GM12873 (cell line): Measurements from ENCODE around the gene LRRK1.

Experiments used
- CTCF ChIP-seq: IDR thresholded peaks from 2 replicates; pipeline ENCODE4 v1.5.1; 2012; ENCODE audit warnings: low read depth, mild to moderate bottlenecking, moderate library complexity, low read length, control low read depth; ENCODE audit not compliant: insufficient read depth; ENCODE audit errors: missing control alignments

The LRRK1 gene

GRCh38 chr15:100908466-100908865 is 10.7 kb upstream of the LRRK1 start:
- TF ChIP-seq CTCF = no peak

GRCh38 chr15:100909565-100909964 is 9.6 kb upstream of the LRRK1 start:
- TF ChIP-seq CTCF = no peak

- TF ChIP-seq CTCF = no peak
Observed at GRCh38 chr15:100909989-100910955, 8.9 kb upstream of the LRRK1 start.

- no peak for TF ChIP-seq CTCF
Observed at GRCh38 chr15:100911086-100911485, 8.1 kb upstream of the LRRK1 start.

GRCh38 chr15:100913961-100914360 is 5.2 kb upstream of the LRRK1 start:
- TF ChIP-seq CTCF = no peak

GRCh38 chr15:100914876-100915275 is 4.3 kb upstream of the LRRK1 start:
- no peak for TF ChIP-seq CTCF

- peak; percentile 97 for TF ChIP-seq CTCF
Observed at GRCh38 chr15:100918034-100918689, 995 bp upstream of the LRRK1 start.
